IPS-18c (cell line): ENCODE measurements around the gene TGFBRAP1.

Experiments
- H3K4me3 ChIP-seq: 2 replicates; pipeline ENCODE4 v1.7.0; 2013; ENCODE audit warnings: low read depth, mild to moderate bottlenecking, low read length, moderate library complexity; ENCODE audit not compliant: insufficient read depth
- H3K9me3 ChIP-seq: one replicate; pipeline ENCODE4 v1.6.1; 2013; ENCODE audit warnings: mild to moderate bottlenecking, low read length, moderate library complexity; ENCODE audit not compliant: control insufficient read depth, insufficient read depth

The TGFBRAP1 gene

DNA sequence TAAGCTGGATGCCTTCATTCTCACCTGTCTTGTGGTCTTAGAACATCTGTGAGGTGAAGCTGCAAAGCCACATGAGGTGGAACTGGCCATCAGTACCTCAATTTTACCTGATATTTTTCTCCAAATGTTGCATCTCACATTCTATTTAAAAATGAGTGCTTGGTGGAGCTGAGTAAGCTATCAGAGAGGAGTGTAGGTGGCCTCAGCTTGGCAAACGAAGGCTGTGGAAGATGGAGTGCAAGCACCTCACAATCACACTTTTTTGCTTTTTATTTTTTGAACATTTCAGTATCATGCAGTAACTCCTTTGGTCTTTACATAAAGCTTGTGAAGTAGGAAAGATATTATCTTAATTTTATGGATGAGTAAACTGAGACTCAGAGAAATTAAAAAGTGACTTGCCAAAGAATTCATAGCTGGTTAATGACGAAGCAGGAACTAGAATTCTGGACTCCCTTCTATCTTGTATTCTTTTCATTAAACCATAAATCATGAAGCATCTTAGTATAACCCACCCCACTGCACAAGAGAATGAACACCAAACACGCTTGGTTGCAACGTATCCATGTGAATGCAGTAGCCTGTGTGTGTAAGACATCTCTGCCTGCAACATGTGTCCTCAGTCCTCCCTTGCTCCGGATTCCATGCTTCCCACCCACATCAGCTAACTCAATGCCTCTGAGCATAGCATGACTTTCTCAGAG lies 35.1 kb upstream of the TGFBRAP1 start:
- H3K4me3 ChIP-seq: no peak overlapping the region
- no peaks in the 10 kb centered on the region for H3K9me3 ChIP-seq

DNA sequence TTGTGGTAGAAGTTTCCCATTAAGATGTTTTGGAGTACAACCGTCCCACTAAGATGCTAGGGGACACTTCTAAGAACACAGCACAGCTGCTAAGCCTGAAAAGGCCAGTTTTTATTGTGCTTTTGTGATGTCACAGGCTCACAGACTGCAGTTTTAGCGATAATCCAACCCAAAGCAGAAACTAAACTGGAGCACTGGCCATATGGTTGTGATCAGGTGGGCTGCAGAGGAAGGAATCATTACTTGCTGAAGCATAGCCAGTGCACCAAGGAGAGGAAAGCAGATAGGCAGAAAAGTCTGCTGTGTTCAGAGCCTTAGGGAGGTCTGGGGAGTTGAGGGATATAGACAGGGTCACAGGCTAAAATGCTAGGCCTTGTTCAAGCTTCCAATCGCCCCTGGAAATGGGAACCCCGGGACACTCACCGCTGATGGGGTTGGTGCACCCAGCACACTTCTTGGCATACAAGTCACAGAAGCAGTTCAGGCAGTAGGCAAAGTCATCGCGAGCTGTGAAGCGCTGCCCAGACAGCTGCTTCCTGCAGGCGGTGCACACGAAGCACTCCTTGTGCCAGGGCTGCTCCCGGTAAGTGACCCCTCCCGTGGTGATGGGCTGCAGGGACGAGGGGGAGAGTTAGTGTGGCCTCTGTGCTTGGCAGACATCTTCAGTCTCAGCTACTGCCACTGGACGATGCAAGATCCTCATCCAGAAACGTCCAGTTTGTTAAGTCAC lies 33.5 kb upstream of the TGFBRAP1 start:
- Histone ChIP-seq H3K4me3 (no peak overlapping the region), H3K9me3 (no peaks in the 10 kb centered on the region)

DNA sequence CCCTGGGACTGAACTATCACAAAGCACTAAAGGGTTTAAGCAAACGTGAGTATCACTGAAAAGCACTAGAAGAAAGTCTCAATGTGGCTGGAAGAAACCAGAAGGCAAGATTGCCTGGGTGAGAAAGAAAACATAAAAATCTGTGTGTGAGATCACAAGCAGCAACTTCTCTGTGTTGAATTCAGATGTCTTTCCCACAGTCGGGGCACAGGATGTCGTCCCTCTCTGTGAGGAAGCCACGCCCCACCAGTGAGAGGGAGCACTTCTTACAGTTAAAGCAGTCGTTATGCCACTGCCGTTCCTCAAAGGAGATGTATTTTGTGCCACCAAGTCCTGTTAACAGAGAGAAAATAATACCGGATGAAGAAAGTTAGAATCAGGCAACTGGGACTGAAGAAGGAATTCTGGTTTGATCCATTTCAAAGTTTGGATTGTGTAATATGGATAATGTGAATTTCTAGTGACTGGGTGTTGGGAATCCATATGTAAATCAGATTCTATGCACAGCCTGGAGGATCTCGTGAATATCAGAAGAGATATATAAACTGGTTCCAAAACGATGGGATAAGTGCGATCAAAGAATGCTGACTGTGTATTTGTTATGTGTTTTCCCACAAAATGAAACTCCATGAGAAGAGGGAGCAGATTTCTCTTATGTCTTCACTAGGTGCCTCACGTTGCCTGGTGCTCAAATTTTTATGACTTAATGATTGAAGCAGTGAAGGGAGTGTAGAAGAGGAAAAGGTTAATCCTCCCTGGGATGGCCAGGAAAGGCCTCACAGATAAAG lies 31.8 kb upstream of the TGFBRAP1 start:
- no peaks in the 10 kb centered on the region for H3K9me3 ChIP-seq

DNA sequence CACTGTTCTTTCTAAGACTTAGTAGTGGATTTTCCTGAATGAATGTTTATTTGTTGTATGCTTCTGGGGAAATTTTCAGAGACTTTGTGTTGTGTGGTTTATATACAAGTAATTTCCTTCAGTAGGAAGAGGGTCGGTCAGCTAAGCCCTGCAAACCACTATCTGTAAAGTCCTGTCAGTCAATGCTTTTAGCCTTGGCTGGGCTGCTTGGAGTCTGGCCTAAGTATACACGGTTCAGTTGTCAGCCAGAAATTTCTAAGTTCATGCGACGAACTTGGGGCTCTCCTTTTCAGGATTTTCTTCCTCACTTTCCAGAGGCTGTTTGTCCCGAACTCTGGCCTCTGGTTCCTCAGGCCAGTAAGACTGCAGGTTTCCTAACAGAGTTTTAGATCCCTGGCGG lies 29.1 kb upstream of the TGFBRAP1 start:
- no peaks in the 10 kb centered on the region for H3K9me3 ChIP-seq
- no peak overlapping the region for H3K4me3 ChIP-seq

More for the DNA sequence above, 31.8 kb upstream of the TGFBRAP1 start:
- H3K4me3 ChIP-seq: no peak overlapping the region

DNA sequence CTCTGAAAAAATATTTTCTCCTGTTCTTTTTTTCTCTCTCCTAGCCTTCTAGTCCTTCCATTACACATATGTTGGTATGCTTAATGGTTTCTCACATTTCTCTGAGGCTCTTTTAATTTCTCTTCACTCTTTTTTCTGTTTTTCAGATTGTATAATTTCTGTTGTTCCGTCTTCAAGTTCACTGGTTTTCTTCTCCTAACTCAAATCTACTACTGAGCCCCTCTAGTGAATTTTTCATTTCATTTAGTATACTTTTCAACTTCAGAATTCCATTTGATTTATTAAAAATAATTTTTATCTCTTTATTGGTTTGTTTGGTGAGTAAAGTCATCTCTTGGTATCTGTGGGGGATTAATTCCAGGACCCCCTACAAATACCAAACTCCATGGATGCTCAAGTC lies 27.6 kb upstream of the TGFBRAP1 start:
- H3K4me3 ChIP-seq: no peak overlapping the region
- H3K9me3 ChIP-seq: no peaks in the 10 kb centered on the region

- no peak overlapping the region for H3K4me3 ChIP-seq
- H3K9me3 ChIP-seq: no peaks in the 10 kb centered on the region
Measured at GRCh38 chr2:105344704-105345345, 15.3 kb upstream of the TGFBRAP1 start.

DNA sequence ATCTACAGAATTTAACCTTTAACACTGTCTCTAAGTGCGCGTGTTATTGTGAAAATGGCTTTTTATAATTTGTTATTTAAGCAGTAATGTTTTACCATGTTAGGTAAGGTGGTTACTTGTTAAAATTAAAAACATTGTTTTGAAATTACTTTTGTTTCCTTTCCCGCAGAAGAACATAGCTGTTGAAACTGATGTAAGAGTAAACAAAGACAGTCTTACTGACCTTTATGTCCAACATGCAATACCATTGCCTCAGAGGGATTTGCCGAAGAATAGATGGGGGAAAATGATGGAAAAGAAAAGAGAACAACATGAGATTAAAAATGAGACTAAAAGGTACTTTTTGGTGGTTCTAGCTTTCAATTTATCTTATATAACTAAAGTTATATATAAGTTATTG lies 9.9 kb upstream of the TGFBRAP1 start:
- no peak overlapping the region for H3K4me3 ChIP-seq
- no peaks in the 10 kb centered on the region for H3K9me3 ChIP-seq

GRCh38 chr2:105338020-105338385 lies 8.5 kb upstream of the TGFBRAP1 start:
- peak overlapping the region; percentile 73 for H3K4me3 ChIP-seq
- H3K9me3 ChIP-seq: no peaks in the 10 kb centered on the region

GRCh38 chr2:105337122-105338019 lies 7.8 kb upstream of the TGFBRAP1 start, which contains the start of gene C2orf49:
C2orf49 (plus strand) TSS chr2:105337540; CDS start chr2:105337588, 48 bp downstream.
- H3K4me3 ChIP-seq: peak within 1 kb of the TSS; percentile 73
- H3K9me3 ChIP-seq: no peaks in the 10 kb centered on the region

- H3K4me3 ChIP-seq: peak overlapping the region; percentile 73
- no peaks in the 10 kb centered on the region for H3K9me3 ChIP-seq
Measured at GRCh38 chr2:105336786-105337121, 7.2 kb upstream of the TGFBRAP1 start.

DNA sequence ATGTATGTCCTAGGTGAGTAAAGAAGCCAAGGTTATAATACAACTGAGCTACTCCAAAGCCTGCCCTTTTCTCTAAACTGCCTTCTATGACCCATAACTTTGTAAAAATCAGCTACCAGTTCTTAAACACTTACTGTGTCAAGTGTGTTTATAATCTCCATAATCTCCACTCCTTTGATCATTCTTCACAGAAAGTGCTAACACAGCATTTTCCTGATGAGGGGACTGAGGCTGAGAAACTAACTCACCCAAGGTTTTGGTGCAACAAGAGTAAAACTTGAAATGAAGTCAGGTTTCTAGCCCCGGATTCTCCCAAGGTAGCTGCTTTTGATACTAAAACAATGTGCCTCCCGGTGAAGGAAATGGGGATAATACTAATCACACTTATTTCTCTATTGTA lies 5.9 kb upstream of the TGFBRAP1 start:
- H3K9me3 ChIP-seq: no peaks in the 10 kb centered on the region
- H3K4me3 ChIP-seq: no peak overlapping the region

DNA sequence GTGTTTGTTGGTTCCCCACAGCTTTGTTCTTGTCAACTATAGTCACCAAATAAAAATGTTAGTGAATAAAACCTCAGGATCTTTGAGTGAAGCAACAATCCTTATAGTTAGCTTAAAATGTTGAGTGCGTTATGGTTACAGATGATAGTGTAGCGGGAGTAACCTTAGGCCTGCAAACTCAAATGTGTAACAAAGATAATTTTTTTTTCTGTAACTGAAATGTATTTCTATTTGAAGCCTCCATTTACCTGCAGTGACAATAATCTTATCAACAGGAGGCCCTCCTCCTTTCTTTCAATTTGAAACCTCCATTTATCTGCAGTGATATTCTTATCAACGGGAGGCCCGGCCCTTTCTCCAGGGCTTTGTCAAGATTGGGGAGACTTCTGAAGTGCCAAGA lies 4.7 kb upstream of the TGFBRAP1 start:
- H3K4me3 ChIP-seq: no peak overlapping the region

GRCh38 chr2:105330681-105331375 lies 1.3 kb upstream of the TGFBRAP1 start:
- peaks cover 2% of the 10 kb centered on the region for H3K9me3 ChIP-seq
- no peak overlapping the region for H3K4me3 ChIP-seq

More for the DNA sequence above, 4.7 kb upstream of the TGFBRAP1 start:
- peaks cover 2% of the 10 kb centered on the region for H3K9me3 ChIP-seq

- peak overlapping the region; percentile 49 for H3K4me3 ChIP-seq
- H3K9me3 ChIP-seq: peaks cover 2% of the 10 kb centered on the region
Measured at GRCh38 chr2:105329197-105329554, 359 bp downstream of the TGFBRAP1 start.

DNA sequence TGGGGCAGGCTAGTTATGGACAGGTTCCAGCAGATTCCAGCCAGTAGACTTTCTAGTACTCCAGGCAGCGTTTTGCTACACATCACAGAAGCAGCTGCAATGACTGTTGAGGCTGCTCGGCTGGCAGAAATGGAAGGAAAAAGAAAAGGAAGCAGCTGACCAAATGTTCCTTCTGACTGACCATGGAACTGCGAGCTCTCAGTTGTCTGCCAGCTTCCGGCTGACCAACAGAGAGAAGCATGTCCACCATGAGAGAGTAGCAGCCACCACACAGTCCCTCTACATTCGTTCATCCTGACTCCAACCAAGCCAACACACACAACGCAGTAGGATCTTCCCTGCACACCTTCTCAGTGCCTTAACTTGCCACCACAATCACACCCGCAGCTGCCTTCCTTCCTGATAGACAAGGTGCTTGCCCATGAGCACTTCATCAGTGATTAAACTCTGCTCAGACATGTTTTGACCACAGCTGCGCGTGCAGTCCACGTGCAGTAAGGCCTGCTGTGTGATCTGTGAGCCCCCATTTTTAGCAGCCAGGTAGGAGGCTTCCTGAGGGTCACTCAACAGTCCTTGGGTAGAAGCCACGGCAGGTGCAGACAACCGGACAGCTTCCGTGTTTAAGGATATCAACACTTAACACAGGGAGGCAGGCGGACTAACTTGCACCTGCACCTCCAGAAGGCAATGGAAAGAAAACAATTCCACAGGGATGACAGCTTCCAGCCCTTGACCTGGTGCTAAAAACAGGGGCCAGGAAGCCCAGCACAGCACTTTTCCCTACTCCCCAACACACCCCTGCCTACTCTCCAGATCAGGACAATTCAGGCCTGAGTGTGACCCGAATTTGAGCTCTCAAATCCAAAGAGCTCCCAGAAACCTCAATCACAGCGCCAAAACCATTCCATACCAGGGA lies 996 bp downstream of the TGFBRAP1 start:
- H3K4me3 ChIP-seq: peak overlapping the region; percentile 49
- peaks cover 2% of the 10 kb centered on the region for H3K9me3 ChIP-seq
